HG03521 (cell line): ENCODE results near the gene STARD8.

Experiments
- ATAC-seq: cut with Tn5 transposase; IDR thresholded peaks from one replicate; pipeline ENCODE4 v1.9.1; 2021; ENCODE audit warnings: mild to moderate bottlenecking, moderate library complexity; ENCODE audit not compliant: unreplicated experiment

Gene STARD8

DNA sequence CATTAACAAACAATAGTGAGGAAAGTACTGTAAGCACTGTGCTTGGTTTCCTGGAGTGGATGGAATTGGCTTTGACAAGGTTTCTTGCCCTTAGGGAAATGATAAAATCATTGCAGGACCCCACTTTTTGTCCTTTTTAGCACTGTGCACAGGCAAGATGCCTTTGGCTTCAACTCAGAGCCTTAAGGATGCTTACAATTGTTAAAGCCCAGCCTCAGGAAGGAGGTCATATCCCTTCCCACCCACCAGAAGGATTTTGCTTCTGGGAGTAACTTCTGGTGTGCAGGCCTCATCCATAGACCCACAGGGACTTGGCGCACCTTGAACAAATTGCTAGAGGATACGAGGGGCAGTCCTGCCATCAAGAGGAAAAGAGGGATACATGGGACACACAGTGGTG is 44.5 kb downstream of the STARD8 start:
- ATAC-seq: no peak

DNA sequence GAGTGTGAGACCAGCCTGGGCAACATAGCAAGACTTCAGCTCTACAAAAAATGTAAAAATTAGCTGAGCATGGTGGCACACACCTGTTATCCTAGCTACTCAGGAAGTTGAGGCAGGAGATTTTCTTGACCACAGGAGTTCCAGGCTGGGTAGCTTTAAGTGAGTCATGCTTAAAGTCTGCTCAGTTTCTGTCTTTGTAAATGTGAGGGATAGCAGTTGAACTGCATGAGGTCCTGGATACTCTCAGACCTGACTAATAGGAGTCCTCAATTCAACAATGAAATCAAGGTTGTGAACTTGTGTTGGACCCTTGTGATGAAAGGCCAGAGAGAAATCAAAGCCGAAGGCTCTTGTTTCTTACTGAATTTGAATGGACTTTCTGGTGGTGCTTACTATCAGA is 45.2 kb downstream of the STARD8 start:
- no peak for ATAC-seq

DNA sequence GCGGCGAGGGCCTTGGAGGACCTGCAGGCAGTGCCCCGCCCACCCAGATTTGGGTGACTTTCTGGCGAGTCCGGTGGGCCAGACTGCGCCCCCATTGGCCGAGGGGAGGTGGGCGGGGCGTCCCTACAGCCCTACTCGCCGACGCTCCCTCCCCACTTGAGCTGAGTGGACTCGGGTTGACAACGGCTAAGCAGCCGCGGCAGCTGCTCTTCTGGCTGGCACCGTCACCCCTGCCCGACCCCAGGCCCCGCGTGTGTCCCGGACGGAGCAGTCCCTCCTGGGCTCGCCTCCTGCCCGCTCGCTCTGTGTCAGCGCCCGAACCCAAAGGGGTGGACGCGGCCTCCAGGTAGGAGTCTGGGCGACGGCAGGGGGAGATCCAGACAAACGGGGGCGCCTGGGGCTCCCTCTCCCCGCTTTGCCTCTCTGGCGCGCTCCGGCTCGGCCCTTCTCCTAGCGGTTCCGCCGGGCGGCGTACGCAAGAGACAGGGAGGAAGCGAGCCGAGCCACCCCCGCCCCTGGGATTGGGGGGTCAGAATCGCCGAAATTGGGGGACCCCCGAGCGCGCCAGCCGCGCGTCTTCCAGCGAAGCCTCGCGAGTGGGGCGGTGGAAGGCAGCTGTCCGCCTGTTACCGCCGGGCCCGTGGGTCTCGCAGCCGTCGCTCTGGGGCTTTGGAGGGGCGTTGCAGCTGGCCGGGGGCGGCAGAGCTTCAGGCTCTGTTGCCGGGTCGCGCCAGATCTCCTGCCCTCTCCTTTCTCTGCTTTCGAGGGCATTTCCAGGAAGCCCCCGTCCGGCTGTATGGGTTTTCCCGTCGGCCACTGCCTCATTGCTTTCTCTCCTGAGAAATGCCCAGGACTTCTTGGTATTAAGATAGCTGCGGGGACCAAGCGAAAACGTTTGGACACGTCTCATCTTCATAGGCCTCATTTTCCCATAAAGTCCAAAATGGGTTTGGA is 46.3 kb downstream of the STARD8 start:
- peak; percentile 59 for ATAC-seq

DNA sequence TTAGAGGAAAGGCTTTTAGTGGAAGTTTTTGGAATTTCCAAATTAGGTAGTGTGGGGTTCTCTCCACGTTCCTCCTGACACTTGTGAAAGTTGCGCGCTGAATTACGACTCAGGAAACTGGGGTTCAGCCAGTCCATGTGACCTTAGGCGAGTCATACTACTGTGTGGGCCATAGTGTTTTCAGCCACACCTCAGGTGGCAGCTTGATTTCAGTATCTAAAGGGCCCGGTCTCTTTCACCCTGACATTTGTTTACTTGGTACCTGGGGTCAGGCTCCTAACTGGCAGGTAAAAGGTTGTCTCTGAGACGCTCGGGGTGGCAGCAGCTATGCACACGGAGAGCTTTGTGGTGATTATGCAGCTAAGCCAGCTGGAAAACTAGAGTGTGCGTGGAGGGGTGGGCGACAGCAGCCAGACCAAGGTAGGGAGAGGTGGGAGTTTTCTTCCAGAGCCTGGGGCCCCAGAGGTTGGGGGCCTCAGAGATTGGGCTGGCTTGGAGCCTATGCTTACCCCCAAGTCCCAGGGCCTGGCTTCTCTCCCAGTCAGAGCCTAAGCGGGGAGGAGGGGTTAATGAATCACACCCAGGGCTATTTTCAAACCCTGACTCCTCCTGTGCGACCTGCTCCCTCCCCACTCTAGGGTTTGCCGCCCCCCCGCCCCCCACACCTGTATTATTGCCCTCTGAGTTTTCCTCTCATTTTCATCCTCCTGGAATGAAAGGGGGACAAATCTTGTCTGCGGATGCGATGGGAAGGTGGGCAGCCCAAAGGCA is 47.2 kb downstream of the STARD8 start:
- ATAC-seq: no peak

DNA sequence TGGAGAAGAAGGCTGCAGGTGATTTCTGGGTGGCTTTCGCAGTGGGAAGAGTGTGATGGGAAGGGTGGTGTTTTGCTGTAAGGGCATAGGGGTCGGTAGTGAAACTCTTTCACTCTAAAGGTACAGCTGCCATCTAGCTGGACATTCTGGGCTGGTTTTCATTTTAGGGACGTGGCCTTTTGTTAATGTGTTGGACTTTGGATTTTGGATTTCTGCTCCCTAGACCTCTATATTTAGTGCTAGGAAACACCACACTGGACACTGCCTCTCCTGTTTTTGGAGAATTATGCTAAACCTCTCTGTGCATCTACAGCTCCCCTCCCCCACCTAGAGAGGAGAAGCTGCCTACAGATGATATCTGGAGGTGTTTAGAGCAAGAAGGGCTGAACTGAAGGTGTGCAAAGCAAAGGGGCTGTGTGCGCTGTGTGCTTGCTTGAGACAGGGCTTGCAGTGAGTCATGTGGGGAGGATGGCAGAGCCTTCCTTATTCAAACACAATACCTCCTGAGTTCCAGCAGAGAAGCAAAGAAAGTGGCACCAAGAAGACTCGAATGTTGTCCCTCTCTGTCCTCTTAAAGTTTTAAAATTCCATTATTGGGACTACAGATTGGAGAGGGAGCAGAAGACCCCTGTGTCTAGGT is 47.9 kb downstream of the STARD8 start:
- ATAC-seq: no peak

DNA sequence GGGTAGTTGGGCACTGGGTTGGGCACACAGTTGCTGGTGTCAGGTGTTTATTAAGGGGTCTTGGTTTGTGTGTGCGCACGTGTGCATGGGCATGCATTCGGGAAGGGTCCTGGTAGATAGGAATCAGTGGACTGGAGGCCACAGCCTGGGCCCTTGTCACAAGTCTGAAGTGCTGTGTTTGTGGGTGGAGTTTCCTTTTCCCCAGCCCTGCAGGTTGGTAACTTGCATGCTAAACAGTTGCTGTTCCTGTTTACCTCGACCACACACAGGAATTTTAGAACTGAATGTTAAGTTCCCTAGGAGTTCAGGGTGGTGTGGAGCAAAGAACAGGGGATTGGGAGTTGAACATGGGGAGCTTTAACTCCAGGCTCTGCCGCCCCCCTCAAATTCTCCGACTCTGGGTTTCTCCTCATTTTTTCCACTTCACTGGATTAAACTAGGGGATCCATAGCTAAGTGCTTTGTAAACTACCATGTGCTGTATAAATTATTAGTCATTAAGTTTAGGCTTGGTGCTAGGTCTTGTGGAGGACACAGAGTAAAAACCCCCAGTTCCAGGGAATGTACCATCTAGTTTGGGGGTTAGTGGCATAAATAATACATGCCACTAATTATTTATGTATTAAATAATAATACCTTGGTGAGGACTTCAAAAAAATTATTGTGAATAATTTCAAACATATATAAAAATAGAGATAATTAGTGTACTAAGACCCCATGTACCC is 49.0 kb downstream of the STARD8 start:
- no peak for ATAC-seq

DNA sequence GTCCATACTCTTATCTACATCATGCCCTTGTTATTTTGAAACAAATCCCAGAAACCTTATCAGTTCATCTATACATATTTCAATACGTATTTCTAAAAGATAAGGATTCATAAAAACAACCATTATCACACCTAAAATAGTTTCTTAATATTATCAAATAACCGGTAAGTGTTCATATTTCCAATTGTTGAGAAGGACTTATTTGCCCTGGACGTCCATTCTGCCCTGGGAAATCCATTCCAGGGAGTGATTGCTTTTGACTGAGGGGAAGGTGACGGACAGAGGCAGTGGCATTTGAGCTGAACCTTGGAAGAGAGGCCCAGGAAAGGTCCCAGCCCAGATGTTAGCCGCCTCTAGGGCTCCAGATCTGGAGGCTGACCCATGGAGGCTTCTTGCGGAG is 49.6 kb downstream of the STARD8 start:
- no peak for ATAC-seq

DNA sequence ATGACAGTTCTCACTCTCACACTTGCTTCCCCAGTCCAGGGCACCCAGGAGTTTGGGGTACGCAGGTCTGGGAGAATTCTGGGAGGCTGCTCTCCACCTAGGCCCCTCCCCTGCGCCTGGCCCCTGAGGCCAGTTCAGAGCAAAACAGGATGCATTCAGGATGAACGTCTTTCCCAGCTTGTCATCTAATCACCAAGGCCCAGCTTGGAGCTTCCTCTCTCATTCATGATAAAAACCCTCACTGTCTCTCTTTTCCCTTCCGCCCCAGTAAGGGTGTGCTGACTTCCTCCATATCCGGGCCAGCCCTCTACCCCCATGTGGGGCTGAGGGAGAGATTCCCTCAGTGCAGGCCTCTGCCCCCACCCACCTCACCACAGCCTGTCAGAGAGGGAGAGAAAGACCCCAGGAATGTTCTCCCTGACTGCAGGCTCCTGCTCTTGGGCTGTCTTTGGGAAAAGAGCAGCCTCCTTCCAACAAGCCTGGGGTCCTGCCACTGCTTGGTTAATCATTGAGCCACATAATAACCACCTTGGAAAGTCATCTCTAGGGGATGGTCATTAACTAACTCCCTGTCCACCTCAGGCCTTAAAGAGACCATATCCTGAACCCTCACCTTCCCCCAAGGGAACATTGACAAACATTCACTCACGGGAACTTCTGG is 50.1 kb downstream of the STARD8 start:
- no peak for ATAC-seq

DNA sequence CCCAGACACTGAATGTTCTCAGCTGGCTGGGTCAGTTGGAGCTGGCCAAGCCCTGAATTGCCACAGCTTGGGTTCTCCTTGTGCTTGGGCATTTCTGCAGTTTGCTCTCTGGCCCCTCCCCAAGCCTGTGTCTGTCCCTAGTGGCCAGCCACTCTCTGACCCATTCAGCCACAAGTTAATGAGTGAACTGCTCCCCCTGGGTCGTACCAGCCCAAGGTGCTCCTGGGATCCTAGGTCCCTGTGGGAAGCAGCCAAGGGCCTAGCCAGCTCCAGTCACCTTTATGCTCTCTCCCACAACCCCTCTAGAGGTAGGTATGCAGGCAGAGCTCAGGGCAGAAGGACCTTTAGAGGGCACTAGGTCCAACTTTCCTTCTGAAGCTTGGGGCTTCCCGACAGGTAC is 51.5 kb downstream of the STARD8 start:
- no peak for ATAC-seq

DNA sequence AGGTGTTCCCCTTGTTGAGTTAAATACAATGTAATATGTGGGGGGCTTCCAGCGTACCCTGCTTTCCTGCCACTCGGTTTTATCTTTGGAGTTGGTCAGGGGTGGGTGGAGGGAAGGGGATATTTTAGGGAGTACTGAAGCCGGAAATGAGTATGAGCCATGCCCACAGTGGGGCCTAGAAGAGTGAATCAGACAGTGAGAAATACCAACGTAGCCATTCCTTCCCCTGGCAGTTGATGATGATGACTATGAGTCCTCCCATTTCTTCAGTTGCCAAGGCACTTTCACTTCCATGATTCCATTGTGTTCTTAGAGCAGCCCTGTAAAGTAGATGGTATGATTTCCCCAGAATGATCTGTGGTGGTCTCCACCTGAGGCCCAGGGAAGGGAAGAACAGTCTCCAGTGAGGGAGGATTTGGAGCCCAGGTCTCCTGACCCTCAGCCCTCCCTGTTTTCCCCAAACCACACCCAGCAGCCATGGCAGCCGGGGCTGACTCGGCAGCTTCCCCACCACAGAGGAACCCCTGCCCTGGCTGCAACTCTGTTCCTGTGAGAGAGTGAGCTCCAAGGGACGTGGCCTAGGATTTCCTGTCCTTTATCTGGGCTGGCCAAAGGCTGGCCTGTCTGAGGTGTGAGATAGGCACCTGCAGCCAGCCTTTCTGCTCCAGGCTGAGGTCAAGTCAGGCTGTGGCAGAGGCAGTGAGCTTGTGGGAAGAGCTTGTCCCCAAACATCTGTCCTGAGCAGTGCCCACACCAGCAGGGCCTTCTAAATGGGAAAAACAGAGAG is 52.7 kb downstream of the STARD8 start:
- ATAC-seq: no peak

DNA sequence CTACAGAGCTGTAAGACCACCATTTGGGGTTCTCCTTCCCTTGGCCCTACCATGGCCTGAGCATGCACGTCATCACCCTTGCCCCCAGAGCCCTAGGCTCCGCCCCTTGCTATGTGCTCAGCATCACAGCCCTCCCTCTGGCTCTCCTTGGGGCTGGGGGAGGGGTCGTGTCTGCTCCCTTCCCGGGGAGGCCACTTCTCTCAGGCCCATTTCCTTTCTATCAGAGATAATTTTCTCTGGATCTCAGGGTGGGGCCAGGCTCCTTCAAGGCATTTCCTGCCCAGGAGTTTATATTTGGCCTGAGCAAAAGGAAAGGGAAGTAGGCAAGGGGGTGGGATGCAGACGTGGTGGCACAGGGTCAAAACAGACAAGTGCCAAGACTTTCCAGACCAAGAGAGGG is 55.9 kb downstream of the STARD8 start:
- ATAC-seq: no peak

DNA sequence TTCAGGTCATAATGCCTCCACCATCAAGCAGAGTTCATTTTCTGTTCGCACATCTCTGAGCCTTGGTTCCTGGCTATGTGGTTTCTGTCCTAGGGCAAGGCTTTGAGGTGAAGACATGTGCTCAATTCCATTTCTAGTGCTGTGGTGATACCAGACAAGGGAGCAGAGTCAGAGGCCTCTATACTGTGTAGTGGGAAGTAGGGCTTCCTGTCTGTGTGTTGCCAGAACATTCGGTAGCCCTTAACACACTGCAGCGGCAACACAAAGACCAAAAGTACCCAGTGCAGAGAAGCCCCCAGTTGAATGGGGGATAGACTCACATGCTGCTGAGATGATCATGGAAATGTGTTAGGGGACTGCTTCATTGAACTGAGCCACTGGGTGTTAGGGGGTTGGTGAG is 56.4 kb downstream of the STARD8 start:
- no peak for ATAC-seq

DNA sequence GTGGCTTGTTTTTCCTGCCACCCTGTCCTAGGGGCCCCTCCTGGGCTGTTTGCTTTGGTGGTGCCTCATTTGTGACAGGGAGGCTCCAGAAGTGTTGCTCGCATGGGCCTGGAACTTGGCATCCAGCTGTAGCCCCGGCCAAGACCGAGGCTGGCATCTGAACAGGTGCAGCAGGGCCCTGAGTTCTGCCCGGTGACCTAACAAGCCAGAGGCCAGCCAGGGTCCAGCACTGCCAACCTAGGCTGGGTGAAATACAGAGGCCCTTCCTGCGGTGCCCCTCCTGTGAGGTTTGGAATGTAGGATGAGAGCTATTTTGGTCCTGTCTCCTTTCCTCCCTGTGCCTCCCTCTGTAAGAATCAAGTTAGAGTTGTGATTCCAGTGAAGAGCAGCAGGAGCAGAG is 58.5 kb downstream of the STARD8 start:
- ATAC-seq: no peak

DNA sequence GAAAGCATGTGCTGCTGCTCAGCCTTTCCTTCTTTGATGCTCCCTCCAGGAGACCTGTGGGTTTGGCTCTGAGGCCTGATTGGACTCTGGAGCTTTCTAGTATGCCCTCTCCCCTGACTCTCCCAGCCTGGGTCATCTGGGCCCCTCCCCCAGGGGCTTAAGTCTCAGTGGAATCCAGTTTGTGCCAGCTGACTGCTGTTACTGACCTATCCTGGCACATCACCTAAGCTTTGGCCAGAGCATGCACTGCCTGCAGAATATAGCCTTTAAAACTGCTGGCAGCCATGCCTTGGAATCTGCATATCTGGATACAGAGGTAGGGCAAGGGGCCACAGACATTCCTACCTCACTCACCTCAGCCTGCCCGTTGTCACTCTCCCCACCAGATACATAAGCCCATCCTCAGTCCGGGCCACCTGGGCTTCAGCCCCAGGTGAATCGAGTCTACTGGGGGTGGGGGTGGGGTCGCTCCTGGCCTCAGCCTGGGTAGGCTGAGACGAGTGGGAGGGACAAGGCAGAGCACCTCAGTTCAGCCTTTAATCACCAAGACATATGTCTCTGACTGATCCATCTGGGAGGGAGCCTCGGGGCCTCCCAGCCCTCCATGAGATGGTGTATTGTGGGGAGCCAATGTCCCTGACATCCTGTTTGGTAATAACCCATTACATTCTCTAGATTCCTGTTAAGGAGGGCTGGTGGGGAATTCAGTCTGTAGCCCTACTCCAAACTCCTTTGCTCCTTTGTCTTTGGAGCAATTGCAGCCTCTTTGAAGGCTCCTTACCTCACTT is 61.2 kb downstream of the STARD8 start:
- no peak for ATAC-seq

DNA sequence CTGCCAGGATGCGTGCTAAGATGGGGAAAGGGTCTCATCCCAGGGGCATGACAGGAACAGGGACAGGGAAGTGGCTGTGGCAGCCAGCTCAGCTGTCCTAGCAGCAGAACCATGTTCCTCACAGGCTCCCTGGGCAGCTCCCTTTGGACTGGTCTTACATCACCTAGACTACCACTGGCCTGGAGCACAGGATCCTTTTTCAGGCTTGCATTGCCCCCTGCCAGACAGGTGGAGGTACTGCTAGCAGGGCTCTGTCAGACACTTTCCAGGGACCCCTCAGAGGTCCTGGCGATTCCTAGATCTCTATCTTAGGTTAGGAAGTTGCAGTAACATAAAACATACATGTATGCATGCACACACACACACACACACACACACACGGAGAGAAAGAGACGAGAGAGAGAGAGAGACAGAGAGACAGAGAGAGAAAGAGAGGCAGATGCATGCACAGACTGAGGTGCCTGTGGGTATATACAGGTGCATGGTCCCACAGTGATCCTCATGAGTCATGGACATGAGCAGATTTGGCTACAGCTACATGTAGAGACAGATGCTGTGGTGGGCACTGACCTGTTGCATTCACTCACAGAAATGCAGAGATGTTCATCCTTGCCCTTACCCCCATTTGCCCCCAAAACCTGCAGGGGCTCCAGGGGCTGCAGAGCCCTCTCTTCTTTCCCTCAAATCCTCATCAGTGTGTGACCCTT is 63.6 kb downstream of the STARD8 start:
- no peak for ATAC-seq

DNA sequence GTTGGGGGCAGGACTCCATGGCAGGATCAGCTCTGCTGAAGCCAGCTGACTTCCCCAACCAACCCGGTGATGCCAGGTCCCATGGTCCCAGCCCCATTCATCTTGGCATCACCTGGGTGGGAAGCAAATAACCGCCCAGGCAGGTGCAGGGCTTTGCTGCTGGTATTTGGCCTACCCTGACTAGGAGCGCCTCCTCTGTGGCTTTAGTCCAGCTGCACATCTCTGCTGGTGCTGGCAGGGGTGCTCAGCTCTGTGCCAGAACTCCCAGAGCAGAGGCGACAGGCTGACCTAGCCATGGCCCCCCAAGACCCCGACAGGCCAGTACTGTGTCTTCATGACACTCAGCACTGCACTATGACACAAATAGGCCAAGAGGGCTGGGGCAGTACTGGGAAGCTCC is 64.4 kb downstream of the STARD8 start:
- ATAC-seq: no peak

DNA sequence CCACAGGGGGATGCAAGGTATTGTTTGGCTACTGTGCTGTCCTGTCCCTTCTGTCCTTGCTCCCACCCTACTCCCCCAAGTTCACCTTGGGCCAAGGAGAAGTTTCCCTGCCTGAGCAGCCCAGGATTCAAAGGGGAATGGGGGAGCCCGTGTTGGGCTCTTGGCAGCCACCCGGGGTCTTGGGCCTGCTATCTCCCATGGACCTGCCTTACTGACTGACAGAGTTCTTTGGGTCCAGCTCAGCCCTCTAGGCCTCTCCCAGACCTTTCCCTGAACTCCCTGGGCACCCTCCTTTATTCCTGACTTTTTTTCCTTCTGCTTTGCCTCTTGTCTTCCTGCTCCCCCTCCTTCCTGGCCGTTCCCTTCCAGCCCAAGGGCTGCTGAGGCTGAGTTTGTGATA is 67.4 kb downstream of the STARD8 start:
- no peak for ATAC-seq

DNA sequence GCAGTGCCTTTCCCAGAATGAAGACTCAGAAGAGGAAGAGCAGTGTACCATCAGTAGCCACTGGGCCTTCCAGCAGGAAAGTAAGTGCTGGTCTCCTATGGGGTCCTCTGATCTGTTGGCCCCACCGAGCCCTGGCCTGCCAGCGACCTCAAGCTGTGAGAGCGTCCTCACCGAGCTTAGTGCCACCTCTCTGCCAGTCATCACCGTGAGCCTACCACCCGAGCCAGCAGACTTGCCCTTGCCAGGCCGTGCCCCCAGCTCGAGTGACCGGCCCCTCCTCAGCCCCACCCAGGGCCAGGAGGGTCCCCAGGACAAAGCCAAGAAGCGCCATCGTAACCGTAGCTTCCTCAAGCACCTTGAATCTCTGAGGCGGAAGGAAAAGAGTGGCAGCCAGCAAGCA is 69.7 kb downstream of the STARD8 start:
- ATAC-seq: no peak
